Fibroblast of peridontal ligament (primary cell): Measurements from ENCODE around the gene SLC35A2.

Experiments
- DNase-seq: peaks from one replicate; pipeline ENCODE4 v3.0.0-alpha.2; 2010; ENCODE audit errors: extremely low read depth

Gene SLC35A2

DNA sequence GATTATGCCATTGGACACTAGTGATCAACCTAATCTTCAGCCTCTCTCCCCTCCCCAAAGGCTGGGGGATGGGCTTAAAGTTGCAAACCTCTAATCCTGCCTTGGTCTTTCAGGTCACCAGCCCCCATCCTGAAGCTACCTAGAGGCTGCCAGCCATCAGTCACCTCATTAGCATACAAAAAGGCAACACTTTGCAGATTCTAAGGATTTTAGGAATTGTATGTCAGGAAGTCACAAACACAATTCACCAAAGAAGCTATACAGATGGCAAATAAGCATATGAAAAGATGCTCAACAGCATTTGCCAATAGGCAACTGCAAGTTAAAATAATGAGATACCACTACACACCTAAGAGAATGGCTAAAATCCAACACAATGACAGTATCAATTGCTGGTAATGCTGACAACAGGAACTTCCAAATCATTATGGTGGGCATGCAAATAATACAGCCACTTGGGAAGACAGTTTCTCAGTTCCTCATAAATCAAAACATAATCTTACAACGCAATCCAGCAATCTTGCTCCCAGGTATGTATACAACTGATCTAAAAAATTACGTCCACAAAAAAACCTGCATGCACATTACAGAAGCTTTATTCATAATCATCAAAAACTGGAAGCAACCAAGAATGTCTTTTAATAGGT, 16.4 kb upstream of the SLC35A2 start:
- DNase-seq, result no peak

- DNase-seq, result no peak
Observed at GRCh38 chrX:48927123-48927522, 15.7 kb upstream of the SLC35A2 start.

DNA sequence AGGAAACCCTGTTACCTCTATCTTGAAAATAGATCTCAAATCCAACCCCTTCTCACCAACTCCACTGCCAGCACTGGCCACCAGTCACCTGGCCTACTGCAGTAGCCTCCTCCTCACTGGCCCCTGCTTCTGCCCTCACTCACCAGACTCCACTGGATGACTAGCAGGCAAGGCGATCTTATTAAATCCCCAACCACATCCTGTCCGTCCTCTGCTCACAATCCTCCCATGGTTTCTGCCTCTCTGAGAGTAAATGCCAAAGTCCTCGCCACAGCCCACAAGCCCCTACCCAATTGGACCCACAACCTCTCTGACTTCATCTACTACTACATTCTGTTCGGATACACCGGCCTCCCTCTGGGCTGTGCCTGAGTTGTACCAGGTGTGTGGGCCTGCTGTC, 12.8 kb upstream of the SLC35A2 start:
- DNase-seq, result no peak

GRCh38 chrX:48923771-48924170, 12.3 kb upstream of the SLC35A2 start:
- DNase-seq, result no peak

- DNase-seq, result no peak
Observed at GRCh38 chrX:48920718-48921104, 9.3 kb upstream of the SLC35A2 start.

GRCh38 chrX:48919947-48920717, 8.7 kb upstream of the SLC35A2 start:
- DNase-seq, result no peak

- DNase-seq, result no peak
Observed at GRCh38 chrX:48919360-48919841, 8.0 kb upstream of the SLC35A2 start.

DNA sequence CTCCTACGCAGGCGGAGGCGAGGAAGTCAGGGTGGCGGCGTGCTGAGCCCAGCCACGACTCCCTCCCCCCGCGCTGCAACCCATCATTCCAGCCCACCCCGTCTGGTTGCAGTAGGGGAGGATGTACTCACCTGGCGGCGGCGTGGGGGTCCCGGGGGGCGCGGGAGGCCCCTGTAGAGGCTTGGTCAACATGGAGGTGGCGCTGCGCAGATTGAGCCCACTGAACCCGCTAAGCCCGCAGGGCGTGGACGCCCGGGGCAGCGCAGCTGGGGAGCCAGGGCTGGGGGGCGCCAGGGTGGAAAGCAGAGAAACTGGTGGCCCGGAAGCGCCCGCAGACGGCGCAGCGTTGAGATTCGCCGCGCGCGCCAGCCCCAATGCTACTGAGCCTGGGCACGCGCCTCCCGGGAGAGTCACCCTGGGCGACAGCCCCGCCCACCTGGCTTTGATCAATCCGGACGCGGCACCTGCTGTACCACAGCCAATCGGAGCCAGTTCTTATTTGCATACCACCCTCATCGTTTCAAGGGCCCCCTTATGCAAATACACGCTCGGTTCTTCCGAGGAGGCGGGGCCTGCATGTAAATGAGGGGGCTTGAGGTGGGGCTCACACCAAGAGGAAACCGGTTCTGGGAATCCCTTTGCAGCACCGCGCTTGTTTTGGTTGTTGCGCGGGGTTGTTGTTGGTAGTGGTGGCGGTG, 7.3 kb upstream of the SLC35A2 start, which contains the start of gene PIM2:
Gene PIM2 (minus strand): TSS at position 382 of the 698 bp plus-strand sequence. CDS start 190 bp downstream, at position 192.
- DNase-seq, result peak; percentile 25

DNA sequence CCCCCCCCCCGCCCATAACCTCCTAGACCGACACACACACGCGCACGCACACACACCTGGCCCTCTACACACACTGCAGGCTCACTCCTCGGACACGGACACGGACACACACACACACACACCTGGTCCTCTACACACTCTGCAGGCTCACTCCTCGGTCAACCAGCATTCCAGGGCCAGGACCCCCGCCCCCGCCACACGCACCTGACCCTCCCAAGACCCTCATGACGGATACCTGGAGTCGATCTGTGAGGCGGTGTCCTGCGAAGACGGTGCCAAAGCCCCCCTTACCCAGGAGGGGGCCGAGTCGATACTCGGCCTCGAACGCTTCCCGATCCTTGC, 6.8 kb upstream of the SLC35A2 start:
- DNase-seq, result no peak

- peak; percentile 85 for DNase-seq
Observed at GRCh38 chrX:48917139-48918001, 5.9 kb upstream of the SLC35A2 start.

DNA sequence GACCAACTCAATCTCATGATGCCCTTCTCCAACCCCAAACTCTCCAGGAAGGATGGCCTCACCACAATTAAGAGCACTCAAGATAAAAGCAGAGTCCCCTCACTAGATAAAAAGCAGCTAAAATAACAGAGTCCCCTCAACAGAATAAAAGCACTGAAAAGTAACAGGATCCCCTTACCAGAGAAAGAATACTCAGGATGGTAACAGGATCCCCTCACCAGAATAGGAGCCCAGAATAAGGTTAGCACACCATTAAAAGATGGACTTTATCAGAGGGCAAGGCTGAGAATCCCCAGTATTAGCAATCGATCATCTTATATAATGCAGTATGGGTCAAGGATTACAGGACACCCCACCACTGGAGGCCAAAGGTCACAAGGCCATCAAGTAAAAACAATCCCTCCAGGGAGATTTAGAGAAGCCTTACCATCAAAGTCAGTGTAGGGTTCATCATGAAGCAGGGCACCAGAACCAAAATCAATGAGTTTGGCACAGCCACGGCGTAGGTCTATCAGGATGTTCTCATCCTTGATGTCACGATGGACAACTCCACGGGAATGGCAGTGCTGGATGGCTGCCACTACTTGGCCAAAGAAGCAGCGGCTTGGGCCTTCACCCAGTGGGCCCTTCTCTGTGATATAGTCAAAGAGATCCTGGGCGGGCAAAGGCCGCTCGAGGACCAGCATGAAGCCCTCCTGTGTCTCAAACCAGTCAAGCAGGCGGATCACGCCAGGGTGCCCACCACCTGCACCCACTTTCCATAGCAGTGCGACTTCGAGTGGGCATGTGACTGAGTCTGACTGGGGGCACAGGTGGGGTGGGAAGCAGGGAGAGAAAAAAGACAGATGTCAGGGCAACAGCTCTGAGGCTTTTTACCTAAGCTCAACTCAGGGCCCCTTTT, 3.4 kb upstream of the SLC35A2 start:
- DNase-seq, result no peak

GRCh38 chrX:48913605-48914366, 2.3 kb upstream of the SLC35A2 start:
- no peak for DNase-seq

GRCh38 chrX:48910926-48911411, 477 bp downstream of the SLC35A2 start:
- DNase-seq, result peak; percentile 42

DNA sequence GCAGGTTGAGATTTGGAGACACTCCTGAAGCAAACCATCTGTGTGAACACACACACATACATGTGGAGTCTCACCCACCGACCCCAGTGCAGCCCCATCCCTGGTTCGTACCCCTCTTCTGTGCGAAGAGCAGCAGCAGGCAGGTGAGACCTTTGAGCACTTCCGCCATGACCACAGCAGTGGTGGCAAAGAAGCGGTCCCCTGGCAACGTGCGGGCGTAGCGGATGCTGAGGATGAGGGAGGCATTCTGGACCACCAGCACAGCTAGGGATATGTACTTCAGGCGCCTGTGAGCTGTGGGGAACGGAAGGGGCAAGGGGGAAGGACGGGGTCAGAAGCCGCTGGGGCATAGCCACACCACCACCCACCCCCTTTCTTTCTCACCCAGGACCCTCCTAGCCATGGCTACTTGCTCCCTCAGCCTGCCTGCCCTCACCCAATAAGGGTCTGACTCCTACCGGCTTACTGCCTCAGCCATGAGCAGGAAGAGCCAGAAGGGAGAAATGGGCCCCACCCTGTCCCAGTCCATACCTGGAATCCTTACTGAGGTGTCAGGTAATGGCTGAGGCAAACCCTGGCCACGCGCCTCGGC, 1.6 kb downstream of the SLC35A2 start:
- DNase-seq, result no peak

DNA sequence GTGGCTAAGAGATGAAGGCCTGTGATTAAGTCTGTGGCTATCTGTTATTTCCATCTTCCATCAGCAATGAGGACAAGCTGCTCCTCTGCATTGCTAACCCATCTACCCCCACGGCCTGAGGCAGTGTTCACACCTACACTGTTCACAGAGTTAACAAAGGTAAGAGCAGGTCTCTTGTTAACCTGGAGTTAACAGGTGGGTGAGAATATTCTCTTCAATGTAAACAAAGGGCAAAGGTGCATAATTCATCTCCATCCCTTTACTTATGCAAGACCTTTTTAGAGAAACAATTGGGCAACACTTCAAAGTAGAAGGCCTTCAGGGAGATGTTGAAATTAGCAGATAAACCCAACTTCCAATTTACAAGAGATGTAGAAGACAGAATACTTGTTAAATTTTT, 2.8 kb downstream of the SLC35A2 start:
- no peak for DNase-seq

- no peak for DNase-seq
Observed at GRCh38 chrX:48905090-48905790, 6.2 kb downstream of the SLC35A2 start.

GRCh38 chrX:48904626-48905025, 6.8 kb downstream of the SLC35A2 start:
- DNase-seq, result no peak

DNA sequence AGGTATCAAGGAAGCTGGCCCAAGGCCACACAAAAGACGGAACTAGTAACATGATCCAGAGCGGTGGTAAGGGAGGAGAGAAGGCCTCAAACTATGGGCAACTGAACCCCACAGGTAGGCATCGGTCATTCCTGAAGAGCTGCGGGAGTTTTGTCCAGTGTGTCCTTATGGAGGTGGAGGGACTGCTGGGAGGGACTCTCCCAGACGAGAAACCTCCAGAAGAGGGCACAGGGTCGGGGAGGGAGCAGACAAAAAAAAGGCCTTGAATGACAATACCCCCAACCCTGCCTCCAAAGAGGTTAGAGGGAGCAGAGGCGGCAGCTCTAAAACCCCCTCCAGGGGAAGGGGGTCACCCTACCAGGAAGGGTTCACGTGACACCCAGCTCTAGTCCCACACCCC, 7.3 kb downstream of the SLC35A2 start:
- no peak for DNase-seq

DNA sequence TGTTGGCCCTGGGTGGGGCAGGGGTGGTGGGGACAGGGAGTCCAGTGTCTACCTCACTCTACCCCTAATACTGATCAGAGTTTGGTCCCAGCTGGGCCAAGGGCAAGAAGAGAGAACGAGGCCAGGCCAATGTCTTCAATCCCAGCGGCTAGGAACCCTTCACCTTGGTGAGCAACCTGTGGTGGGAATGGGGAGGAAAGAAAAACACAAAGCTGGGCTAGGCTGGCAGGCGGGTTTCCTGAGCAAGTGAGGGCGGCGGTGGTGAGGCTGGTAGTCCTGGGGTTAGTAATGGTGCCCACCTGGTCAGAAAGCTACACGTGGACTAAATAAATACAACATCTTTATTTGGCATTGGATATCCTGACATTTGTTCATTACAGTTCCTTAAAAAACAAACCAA, 8.2 kb downstream of the SLC35A2 start:
- DNase-seq, result no peak
